ENCODE measurements around the gene LRRN2.

The LRRN2 gene

DNA sequence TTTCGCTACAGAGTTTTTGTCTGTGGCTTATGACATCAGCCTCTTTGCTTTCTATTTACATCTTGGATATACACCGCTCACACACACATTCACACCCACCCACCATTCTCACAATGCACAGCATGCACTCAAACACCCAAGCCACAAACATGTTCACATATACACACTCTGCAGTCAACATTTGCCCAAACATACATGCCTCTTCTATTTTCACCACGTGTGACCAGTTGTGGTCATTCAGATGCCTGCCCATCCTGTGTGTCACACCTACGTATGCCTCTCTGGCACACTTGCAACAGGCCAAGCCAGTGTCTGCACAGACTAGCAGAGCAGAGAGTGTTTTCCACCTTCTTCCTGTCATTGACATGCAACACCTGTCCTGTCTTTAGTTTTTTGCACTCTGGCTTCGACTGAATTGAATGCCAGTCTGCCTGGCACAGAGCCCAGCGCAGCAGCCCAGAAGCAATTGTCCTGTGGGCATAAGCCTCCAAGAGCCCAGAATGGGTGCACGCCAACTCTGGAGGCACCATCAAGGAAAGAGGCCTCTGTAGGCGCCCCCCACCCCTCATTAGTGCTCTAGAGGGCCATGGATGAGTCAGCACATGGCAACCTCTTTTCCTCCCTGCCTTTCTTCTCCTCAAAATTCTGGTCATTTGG lies 37.7 kb upstream of the LRRN2 start:
- TF ChIP-seq, protein P1, sequence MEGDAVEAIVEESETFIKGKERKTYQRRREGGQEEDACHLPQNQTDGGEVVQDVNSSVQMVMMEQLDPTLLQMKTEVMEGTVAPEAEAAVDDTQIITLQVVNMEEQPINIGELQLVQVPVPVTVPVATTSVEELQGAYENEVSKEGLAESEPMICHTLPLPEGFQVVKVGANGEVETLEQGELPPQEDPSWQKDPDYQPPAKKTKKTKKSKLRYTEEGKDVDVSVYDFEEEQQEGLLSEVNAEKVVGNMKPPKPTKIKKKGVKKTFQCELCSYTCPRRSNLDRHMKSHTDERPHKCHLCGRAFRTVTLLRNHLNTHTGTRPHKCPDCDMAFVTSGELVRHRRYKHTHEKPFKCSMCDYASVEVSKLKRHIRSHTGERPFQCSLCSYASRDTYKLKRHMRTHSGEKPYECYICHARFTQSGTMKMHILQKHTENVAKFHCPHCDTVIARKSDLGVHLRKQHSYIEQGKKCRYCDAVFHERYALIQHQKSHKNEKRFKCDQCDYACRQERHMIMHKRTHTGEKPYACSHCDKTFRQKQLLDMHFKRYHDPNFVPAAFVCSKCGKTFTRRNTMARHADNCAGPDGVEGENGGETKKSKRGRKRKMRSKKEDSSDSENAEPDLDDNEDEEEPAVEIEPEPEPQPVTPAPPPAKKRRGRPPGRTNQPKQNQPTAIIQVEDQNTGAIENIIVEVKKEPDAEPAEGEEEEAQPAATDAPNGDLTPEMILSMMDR (conservative IDR thresholded peaks at IDR 0.05; ENCODE audit: low read depth, low read length) = no peak
- DNase-seq (ENCODE audit: low read depth) = no peak

DNA sequence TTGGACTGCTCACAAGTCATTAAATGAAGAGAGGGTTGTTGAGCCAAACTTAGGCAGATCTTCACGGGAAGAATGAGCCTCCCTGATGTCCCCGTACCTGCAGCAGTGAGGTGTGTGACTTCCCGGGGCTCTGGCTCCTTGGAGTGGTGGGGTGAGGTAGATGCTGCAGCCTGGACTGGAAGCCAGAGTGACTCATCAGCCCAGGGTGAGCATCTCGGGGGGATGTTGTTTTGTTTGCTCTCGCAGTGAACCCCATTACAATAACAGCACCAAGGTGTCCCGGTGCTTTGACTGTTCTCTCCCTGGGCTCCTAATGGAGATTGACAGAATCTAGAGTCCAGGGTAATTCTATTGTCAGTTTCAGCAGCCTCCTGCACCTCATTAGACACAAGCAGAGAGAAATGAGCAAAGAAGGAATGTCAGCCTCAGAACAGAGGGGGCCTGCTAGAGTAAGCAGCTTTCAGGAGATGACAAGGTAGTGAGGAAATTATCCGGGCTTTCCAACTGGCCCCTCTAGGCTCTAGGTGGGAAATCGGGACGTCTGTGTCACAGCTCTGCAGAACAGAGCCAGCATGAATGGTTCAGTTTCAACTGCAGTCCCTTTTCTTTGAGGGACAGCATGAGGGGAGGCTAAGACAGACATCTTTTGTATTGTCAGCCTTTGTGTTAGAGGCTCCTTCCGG lies 36.0 kb upstream of the LRRN2 start:
- TF ChIP-seq, protein P1 (conservative IDR thresholded peaks at IDR 0.05; ENCODE audit: low read depth, low read length) = no peak
- no peak overlapping the region for H3K4me3 ChIP-seq (ENCODE audit: low read length)
- DNase-seq (ENCODE audit: low read depth) = no peak

More for the DNA sequence above, 37.7 kb upstream of the LRRN2 start:
- H3K4me3 ChIP-seq (ENCODE audit: low read length) = no peak overlapping the region

DNA sequence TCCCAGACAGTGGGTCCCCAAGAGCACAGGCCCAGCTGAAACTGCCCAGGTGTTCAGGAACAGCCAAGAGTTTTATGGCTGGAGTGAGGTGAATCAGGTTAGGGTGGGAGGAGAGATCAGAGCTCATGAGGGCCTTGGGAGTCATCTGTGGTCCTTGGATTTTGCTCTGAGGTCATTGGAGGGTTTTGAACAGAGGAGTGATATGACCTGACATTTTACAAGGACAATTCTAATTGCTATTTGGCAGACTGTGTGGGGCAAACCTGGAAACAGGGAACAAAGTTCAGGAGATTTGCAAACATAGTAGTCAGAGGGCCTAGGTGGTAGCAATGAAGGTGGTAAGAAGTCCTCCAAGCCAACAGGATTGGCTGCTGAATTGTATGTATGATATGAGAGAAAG lies 31.1 kb upstream of the LRRN2 start:
- DNase-seq (ENCODE audit: low read depth) = no peak
- TF ChIP-seq, protein P1 (conservative IDR thresholded peaks at IDR 0.05; ENCODE audit: low read depth, low read length) = no peak
- no peak overlapping the region for H3K4me3 ChIP-seq (ENCODE audit: low read length)

DNA sequence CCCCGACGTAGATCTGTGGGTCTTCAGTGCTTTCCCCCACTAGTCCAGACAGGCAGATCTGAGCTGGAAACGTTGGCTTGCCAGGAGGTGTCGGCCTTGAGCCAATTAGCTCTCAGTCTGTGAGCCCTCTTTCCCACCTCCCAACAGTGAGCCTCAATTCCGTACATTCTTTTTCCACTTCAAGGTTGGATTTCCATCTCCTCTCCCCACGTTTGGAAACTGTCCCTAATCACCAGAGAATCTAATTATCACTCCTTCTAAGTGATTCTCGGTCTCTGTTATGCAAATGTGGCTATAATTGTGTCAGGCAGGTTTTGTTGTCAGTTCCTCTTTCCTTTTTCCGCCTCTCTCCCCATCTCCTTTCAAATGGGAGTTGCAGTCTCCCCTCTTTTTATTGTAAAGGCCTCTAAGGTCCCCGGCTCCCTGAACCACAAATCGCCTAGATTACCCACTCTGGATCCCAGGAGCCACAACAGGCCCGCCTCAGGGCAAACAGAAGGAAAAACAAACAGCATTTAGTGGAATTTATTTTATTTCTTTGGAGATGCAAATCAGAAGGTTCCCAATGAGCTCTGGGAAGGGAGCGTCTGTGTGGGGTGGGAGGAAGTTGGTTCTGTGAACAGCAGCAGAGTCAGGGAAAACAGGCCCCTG lies 29.4 kb upstream of the LRRN2 start:
- no peak for DNase-seq (ENCODE audit: low read depth)
- no peak overlapping the region for H3K4me3 ChIP-seq (ENCODE audit: low read length)
- TF ChIP-seq, protein P1 (conservative IDR thresholded peaks at IDR 0.05; ENCODE audit: low read depth, low read length) = peak; percentile 37

DNA sequence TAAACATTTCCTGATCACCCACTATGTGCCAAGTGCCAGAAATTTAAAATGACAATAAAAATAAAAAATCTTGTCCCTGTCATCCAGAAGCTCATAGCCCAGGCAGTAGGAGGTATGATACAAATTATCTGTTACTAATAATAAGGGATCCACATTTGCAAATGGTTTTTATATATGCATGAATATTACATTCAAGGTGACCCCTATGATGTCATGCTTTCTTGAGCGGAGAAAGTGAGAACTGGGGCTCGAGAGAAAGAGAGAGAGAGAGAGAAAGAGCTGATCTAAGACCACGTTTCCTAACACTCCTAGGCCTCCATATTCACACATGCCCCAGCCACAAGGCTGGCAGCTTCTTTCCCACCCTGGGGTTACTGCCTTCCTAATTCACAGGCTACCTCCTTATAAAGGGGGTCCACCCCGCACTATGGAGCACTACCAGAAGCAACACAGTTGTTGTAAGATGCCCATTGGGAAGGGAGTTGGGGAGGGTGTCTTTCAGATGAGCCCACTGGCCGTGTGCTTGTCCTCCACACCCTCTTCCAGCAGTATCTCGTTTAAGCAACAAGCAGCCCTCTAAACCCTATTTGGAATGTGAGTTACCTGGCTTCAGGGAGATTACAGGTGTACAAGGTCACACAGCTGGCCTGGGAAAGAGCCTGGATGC lies 28.8 kb upstream of the LRRN2 start:
- TF ChIP-seq, protein P1 (conservative IDR thresholded peaks at IDR 0.05; ENCODE audit: low read depth, low read length) = no peak
- no peak for DNase-seq (ENCODE audit: low read depth)
- H3K4me3 ChIP-seq (ENCODE audit: low read length) = no peak overlapping the region

DNA sequence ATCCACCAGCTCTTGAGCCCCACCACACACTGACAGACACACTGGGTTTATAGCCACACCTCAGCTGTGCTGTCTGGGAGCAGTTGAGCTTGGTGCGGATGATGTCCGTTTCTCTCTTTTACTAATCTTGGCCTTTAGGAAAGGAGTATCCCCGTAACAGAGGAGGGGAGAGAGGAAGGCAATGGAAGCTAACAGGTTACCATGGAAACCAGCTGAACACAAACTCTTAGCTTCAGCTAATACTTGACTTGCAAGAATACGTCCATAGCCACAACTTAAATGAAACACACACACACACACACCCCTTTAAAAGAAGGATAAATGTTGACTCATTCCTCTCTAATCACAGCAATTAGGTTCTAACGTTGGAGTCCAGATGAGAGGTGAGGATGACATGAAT lies 28.0 kb upstream of the LRRN2 start:
- H3K4me3 ChIP-seq (ENCODE audit: low read length) = no peak overlapping the region
- DNase-seq (ENCODE audit: low read depth) = no peak
- TF ChIP-seq, protein P1 (conservative IDR thresholded peaks at IDR 0.05; ENCODE audit: low read depth, low read length) = no peak

Data from retinal pigment epithelial cell (primary cell).